HG02938 (cell line): Measurements from ENCODE around the gene TNS3.
"Not testable (repeated sequence)": the region's sequence is repeated elsewhere in the genome, so short reads cannot be mapped to it uniquely, and the experiment has no call there.

Experiments used
- ATAC-seq: cut with Tn5 transposase; IDR thresholded peaks from one replicate; pipeline ENCODE4 v1.9.1; 2021; ENCODE audit warnings: mild to moderate bottlenecking, moderate library complexity; ENCODE audit not compliant: unreplicated experiment

Gene TNS3

DNA sequence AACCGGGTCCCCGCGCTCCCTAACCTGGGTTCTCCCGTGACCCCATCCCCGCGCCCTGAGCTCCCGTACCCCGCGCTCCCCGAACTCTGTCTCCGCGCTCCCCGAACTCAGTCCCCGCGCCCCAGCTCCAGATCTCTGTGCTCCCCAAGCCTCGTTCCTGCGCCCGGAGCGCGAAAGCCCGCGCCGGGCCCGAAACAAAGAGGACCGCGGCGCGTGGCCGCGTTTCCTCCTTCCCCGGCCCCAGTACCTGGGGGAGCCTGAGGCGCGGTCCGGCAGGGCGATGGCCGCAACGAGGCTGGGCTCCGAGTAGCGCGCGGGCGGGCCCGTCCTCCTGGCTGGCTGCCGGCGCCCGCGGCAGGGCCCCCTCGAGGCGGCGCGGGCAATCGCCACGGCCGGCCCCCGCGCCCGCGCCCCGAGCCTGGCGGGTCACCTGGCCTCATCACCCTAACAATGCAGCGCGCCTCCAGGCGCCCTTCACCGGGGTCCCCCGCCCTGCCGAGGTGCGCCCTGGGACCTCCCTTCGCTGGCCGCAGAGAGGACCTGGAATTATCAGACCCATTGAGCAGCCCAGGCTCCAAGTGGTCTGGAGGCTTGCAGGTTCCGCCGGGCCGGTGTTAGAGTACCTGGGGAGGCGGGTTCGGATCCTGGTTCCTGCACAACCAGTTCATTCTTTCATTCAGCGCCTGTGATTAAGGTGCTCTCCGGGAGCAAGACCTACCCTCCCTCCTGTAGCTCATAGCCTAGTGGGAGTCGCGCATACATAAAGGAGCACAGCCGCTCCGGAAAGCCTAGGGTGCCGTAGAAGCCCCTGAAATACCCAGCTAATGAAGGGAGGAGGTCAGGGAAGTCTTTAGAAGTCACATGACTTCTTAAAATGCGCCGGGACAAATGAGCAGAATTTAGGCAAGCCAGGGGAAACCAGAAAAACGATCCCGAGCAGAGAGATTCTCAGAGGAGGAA is at the start of gene TNS3:
TNS3 (minus strand) TSS at position 308 of the 960 bp plus-strand sequence. CDS start 142,475 bp downstream, outside the sequence.
- ATAC-seq: no peak

DNA sequence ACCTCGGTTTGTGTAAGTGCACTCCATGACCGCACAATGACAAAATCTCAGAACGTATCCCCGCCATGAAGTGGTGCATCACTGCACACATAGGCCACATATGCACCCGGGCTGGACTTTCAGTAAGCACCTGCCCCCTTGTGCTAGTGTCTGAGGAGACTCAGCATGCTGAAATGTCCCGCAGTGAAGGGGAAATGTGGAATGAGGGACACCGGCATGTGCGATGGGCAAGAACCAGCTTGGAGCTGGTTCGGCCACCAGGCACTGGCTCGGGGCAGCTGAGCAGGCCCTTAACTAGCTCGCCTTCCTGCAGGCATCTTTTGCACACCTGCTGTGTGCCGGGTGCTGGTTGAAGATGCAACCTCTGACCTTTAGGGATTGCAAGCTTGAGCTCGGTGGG is 49.8 kb upstream of the TNS3 start:
- no peak for ATAC-seq

DNA sequence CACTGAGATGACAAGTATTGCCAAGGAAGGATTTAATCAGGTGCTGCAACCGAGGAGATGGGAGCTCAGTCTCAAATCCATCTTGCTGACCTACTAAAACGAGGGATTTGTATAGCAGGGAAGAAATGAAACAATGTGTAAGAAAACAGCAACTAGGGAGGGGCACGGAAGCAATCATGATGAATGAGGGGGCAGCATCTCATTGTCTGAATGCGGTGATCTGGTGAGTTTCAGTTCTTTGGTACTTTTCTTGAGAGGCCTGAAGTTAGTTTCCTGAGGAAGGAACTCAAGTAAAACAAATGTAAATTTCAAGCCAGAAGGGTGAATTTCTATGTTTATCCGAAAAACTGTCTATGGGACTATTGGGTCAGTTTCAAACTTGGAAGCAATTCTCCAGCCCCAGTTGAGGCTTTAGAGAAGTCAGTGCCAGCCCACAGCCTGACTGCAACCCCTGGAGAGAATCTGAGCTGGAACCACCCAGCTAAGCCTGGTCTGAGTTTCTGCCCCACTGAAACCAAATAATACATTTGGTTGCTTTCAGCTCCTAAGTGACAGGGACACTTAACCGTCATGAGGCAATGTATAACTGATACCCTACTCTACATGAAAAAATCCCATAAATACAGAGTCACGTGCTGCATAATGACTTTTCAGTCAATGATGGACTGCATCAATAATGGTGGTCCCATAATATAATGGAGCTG is 45.8 kb upstream of the TNS3 start:
- ATAC-seq: peak; percentile 77

DNA sequence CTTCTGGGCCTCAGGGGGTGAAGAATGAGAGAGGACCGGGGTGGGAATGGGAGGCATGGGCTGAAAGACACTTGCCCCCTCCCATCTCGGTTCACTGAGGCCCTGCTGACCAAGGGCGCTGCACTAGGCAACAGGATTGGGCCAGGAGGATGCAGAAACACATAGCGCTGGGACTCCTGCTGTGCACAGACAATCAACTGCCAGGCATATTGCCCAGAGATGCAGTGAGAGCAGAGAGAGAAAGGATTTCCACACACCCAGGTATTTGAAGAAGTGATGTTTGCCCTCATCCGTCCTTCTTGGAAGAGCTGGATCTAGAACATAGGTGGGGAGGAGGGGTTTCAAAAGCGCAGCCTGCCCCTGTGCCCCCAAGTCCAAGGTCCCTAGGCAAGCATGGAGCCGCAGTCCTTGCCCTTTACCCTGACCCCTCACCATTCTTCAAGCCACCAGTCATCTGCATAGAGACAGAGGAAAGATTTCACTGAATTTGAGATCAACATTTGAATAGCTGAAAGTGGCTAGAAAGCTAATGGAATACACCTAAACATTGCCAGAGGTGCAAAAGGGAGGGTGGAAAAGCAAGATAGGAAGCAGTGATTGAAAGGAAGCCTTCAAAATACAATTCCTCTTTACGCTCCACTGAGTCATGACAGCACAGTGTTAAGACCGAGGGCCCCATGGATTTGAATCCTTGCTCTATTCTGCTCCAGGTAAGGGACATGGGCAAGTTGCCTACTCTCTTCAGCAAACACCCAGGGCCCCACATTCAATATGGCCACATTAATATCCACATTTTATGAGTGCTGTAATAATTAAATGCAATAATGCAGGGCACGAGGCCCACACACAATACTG is 44.2 kb upstream of the TNS3 start:
- ATAC-seq: no peak

DNA sequence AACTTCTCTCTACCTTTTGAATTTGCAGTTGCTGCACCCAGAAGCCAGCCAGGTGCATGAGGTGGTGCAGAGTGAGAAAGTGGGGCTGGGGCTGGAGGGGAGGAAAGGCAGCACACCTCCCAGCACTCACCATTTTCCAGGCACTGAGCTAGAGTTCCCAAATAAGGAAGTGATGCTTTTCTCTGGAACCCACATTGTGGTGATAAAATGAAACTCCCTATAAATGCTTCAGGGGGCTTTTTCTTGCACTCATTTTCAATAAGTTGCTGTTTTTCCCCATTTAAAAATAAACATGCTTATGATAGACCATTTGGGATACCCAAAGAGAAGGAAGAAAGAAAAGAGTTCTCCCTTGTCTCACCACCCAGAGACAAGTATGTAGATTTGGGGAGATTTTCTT is 42.8 kb upstream of the TNS3 start:
- no peak for ATAC-seq

DNA sequence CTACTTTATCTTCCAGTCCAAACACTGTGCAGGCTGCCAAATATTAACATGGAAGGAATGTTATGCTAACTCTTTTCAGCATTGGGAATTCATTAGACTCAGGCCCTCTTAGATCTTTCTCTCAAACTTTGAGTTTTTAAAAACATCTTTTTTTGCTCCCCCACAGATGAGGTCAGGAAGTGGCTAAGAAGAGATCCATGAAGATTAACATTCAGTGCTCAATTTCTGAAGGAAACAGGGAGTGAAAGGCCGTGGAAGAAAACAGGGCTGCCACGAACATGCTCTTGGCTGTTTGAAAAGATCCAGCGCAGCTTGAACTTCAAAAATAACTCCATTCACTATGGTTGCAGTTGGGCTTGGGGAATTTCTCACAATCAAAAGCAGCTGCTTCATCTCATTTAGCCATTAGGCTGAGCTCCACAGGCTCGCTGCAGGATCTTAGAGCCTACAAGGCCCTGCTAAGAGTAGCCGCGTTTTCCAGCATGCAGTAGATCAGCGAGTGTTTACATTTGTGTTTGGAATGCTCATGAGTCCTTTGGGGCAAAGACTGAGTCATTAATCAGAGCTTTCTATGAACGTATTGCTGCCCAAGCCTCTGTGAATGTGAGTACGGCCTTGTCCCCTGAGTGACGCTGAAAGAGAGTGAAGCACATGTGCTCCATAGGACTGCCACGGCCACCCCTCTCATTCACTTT is 41.2 kb upstream of the TNS3 start:
- no peak for ATAC-seq

DNA sequence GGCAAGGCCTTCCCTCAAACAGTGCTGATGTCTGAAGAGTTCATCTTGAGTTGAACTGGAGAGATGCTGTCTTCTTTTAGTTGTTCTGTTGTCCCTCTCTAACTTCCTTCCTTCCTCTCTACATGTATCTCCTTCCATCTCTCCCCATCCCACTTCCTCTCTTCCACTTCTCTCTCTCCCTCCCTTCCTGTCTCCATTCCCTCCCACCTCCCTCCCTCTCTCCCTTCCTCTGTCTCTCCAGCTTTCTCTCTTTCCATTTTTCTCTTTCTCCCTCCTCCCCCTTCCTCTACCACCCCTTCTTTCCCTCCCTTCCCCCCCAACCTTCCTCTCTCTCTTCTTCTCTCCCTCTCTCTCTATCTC is 40.7 kb upstream of the TNS3 start:
- no peak for ATAC-seq

GRCh38 chr7:47621979-47622561 is 40.2 kb upstream of the TNS3 start:
- ATAC-seq: no peak

DNA sequence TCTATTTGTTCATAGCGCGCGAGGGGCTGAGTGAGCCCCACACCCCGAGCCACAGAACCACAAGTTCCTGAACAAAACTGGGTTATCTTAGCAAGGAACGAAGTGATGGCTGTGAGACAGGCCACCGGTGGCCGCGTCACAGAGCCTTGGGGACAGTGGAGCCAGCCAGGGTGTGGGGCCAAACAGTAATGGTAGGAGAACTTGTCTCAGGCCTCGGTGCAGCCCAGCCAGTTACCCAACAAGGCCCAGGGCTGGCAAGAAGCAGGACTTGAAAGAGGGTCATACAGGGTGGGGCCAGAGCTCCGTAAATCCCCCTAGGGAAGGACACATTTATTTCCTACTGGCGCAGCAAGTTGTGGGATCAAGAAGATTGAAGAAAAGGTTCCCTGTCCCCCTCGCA is 39.4 kb upstream of the TNS3 start:
- ATAC-seq: no peak

- no peak for ATAC-seq
Measured at GRCh38 chr7:47619806-47620205, 37.9 kb upstream of the TNS3 start.

DNA sequence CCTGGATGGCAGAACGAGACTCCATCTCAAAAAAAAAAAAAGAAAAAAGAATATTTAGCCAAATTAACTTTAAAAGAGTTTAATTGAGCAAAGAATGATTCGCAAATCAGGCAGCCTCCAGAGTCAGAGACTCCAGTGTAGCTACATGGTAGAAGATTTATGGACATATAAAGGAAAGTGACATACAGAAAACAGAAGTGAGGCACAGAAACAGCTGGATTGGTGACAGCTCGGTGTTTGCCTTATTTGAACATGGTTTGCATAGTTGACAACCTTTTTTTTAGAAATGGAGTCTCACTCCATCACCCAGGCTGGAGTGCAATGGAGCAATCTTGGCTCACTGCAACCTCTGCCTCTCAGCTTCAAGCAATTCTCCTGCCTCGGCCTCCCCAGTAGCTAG is 35.2 kb upstream of the TNS3 start:
- ATAC-seq: no peak

GRCh38 chr7:47614450-47614849 is 32.5 kb upstream of the TNS3 start:
- ATAC-seq: no peak

GRCh38 chr7:47611045-47611511 is 29.2 kb upstream of the TNS3 start:
- ATAC-seq: no peak

- no peak for ATAC-seq
Measured at GRCh38 chr7:47610506-47611044, 28.7 kb upstream of the TNS3 start.

- no peak for ATAC-seq
Measured at GRCh38 chr7:47609803-47610452, 28.0 kb upstream of the TNS3 start.

DNA sequence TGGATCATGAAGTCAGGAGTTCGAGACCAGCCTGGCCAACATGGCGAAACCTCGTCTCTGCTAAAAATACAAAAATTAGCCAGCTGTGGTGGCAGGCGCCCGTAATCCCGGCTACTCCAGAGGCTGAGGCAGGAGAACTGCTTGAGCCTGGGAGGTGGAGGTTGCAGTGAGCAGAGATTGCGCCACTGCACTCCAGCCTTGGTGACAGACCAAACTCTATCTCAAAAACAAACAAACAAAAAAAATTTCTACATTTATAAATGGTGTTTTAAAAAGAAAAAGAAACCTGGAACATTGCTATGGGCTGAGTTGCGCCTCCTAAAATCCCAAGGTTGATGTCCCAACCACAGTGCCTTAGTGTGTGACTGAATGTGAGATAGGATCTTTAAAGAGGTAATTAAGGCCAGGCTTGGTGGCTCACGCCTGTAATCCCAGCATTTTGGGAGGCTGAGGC is 24.7 kb upstream of the TNS3 start:
- ATAC-seq: not testable (repeated sequence)

DNA sequence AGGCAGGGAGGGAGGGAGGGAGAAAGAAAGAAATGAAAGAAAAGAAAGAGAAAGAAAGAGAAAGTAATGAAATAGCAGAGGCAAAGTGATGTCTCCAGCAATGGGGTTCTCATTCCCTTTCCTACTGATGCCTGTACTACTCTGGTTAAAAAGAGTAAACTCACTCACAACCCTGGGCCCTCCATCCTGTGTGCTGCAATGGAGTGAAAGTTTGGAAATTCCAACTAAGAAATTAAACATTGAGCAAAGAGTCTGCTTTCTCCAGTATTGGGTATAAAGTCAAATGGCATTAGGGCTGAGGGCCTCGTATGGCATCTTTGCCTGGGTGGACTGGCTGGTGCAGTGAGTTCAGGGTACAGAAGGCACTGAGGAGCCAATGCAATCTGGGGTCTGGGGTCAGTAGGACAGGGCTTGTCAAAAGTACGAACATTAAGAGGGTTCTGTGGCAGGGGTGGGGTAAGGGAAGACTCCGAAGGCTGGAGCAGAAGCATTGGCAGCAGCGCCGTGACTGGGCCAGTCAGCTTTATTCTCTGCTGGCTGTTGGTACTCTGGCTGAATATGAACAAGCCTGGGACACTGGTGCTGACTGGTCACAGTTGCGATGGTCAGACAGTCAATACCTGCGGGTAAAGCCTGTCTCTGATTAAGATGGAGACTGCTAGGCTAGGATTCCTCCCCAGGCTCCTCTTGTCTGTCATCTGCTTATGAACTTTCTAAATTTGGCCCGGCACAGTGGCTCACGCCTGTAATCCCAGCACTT is 24.1 kb upstream of the TNS3 start:
- ATAC-seq: no peak

DNA sequence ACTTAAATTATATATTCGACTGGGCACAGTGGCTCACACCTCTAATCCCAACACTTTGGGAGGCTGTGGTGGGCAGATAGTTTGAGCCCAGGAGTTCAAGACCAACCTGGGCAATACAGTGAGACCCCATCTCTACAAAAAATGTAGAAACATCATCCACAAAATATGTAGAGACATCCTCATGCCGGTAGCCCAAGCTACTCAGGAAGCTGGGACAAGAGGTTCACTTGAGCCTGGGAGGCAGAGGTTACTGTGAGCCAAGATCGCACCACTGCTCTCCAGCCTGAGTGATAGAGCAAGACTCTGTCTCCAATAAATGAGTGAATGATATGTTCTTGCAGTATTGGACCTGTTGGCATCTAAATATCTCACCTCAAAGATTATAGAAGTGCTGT is 22.6 kb upstream of the TNS3 start:
- ATAC-seq: no peak
